ENCODE results near the gene TADA1.

DNA sequence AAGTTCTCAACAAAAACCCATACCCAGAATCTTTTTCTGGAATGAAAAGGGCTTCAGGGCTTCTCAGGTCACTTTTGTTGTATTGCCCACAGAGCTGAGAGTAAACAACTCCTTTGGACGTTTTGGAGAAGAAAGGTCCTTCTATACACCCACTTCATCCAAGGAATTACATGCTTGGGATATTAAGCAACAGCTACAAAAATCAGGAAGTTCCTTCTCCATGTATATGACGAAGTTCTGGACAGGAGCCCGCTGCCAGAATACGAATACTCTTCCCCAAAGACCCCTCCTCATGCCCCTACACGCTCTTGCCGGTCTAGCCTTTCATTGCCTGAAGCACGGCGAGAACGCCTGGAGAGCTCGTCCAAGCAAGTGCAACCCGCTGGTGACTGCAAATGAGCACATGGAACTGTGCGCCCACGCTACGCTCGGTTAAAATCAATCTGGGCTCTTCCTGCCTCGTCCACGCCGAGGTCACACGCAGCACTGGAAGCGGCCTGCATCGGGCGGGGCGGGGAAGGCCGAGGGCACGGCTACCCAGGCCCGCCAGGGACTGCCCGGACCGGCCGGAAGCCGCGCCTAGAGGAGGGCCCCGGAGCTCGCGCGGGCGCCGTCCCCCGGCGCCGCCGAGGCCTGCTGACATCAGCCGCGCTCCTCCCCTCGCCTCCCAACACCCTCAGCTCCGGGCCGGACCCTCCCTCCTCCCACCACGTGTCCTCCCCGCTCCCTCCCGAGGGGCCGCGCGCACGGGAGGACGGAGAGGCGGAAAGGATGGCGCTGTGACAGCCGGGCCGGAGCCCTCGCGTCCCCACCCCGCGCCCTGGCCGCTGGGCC, 37.1 kb downstream of the TADA1 start, which contains the start of gene POGK:
- TF ChIP-seq, protein P1, sequence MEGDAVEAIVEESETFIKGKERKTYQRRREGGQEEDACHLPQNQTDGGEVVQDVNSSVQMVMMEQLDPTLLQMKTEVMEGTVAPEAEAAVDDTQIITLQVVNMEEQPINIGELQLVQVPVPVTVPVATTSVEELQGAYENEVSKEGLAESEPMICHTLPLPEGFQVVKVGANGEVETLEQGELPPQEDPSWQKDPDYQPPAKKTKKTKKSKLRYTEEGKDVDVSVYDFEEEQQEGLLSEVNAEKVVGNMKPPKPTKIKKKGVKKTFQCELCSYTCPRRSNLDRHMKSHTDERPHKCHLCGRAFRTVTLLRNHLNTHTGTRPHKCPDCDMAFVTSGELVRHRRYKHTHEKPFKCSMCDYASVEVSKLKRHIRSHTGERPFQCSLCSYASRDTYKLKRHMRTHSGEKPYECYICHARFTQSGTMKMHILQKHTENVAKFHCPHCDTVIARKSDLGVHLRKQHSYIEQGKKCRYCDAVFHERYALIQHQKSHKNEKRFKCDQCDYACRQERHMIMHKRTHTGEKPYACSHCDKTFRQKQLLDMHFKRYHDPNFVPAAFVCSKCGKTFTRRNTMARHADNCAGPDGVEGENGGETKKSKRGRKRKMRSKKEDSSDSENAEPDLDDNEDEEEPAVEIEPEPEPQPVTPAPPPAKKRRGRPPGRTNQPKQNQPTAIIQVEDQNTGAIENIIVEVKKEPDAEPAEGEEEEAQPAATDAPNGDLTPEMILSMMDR (conservative IDR thresholded peaks at IDR 0.05) = no peak
- TF ChIP-seq EZH2 (IDR thresholded peaks at IDR 0.05; ENCODE audit: low read depth) = no peak

Measured in PC-9 (cell line).